Smooth muscle cell of the brain vasculature (primary cell): ENCODE results near the gene LIPE.
A peak's percentile ranks its signal among the peaks of the same experiment; 100 is the strongest.
"Not testable (repeated sequence)": the region's sequence is repeated elsewhere in the genome, so short reads cannot be mapped to it uniquely, and the experiment has no call there.

Source experiments
- DNase-seq: peaks from one replicate; pipeline ENCODE4 v3.0.0-alpha.2; 2012; ENCODE audit warnings: low read depth, low spot score

LIPE gene

DNA sequence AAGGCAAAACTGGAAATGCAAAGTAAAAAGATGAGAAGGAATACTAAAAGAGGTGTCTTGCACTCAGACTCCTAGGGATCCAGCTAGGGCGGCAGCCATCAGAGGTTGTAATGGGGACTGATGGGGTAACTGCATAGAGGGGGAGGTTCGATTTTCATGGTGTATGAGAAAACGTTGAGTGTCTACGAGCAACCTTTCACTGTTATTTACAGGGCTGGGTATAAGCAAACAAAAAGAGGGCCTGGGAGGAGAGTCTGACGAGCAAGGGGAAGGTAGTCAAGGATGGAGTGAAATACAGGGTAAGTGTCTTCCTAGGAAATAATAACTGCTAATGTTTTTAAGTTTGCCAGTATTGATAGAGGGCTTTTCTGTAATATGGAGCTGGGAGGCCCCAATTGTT, 21.1 kb upstream of the LIPE start:
- DNase-seq: not testable (repeated sequence)

DNA sequence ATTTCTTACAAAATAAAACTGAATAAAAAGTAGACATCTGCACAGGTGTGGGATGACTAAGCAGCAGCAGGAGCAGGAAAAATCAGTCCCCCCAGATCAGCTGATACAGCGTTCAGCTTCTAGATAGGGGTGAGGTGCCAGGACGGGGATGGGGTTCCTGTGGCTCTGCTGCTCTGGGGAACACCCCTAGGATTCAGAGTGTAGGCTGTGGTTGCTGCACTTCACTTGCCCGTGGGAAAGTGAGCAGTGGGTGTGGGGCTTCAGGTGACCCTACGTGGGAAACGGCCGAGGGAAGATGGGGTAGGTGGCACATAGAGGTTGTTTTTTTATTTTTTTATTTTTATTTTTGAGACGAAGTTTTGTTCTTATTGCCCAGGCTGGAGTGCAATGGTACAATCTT, 18.8 kb upstream of the LIPE start:
- DNase-seq: no peak

DNA sequence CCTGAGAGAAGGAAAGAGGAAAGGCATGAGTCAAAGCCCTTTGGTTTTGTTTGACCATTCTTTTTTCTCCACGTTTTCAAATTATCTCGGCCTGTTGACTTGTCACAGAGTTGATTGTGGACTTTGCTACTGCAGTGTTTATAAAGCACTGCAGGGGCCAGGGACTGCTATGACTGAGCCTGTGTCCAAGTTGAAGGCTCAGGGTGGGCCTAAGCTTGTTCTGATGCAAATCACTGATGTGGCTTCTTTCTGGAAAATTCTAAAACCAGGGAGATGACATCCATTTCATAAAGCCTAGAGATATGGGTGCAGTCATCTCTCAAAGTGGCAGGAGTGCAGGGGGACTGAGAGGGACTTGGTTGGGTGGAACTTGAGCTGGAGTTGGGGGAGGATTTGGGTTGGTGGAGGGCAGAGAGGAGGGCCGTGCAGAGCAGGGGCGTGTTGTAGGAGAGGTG, 16.8 kb upstream of the LIPE start:
- no peak for DNase-seq

DNA sequence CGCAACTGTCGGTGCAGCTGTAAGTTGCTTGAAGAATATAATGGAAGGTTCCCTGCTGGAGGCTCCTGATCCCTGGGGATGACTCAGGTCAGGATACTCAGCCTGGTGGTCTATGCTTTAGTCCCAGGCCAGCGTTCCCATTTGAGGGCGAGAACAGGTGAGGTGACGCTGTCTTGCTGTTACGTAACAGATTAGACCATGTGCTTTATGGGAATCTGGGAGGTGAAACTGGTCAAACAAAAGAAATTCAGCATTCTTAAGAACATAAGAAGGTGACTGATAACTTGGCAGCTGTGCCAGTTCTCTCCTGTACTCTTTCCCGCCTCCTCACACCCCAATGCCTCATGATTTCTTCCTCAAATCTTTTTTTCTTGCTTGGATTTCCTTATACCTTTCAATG, 15.6 kb upstream of the LIPE start, which contains the start of gene CXCL17:
Gene CXCL17, minus strand, starts transcription at position 114 of the 400 bp plus-strand sequence. CDS start 114 bp downstream, outside the sequence.
- DNase-seq: no peak

DNA sequence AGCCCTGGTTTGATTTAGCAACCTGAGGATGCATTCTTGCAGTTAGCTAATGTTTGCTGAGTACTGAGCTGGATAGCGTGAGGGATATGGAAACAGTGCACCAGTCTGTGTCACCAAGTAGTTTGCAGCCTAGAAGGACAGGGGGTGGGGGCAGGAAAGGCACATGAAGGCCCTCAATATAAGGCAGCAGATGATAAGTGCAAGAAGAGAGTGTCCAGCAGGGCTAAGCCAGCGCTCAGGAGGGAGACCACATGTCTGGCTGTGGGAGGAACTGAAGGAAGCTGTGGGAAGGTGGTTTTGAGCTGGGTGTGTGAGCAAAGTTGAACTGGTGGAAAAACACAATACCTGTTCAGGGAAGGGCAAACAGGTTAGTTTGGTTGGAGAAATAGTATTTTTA, 13.9 kb upstream of the LIPE start:
- DNase-seq: no peak

DNA sequence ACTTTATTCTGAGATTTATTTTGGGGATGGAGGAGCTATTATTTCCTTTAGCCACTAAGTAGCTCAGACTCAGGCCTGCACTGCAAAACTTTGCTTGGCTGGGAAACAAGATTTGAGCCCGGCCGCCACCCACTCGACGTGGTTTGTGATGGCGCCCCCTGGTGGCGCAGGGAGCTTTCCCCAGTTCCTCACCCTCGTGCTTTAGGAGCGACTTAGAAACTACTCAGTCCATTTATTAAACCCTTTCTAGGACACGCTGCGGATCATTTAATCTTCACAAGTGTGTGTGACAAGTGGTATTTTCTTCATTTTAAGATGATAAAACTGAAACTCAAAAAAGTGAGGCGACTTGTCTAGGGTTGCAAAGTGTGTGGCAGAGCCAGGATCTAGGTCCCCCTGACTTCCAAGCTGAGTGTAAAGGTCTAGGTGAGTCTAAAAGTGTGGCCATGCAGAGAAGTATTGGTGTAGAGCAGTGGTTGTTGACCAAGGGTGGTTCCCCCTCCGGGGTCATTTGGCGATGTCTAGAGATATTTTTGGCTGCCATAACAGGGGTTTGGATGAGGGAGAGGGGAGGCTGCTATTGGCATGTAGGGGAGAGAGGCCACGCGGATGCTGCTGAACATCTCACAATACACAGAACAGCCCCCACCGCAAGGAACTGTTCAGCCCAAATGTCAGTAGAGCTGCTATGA, 13.3 kb upstream of the LIPE start:
- DNase-seq: peak; percentile 32

DNA sequence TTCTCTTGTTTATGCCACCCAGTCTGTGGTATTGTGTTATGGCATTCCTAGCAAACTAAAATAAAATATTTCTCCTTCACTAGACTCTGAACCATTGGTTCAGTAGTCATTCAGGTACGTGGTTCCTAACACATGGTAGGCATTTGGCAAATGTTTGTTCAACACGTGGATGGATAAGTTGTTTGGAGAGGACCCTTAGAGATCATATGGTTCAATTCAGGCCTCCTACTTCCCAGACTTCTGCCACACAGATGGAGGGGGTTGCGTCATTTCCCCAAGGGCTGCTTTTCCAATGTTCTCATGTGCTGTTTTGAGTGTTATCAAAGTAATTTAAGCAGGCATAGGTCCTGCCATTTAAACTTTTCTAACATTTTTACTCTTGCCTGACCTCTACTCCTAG, 8.8 kb upstream of the LIPE start:
- no peak for DNase-seq

DNA sequence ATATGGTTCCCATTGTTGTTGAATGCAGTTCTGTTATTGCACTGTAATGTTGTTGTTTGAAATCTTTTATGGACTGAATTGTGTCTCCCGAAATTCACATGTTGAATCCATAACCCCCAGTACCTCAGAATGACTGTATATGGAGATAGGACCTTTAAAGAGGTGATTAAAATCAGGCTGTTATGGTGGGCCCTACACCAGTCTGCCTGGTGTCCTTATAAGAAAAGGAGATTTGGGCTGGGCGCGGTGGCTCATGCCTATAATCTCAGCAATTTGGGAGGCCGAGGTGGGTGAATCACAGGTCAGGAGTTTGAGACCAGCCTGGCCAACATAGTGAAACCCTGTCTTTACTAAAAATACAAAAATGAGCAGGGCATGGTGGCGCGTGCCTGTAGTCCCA, 8.1 kb upstream of the LIPE start:
- DNase-seq: no peak

DNA sequence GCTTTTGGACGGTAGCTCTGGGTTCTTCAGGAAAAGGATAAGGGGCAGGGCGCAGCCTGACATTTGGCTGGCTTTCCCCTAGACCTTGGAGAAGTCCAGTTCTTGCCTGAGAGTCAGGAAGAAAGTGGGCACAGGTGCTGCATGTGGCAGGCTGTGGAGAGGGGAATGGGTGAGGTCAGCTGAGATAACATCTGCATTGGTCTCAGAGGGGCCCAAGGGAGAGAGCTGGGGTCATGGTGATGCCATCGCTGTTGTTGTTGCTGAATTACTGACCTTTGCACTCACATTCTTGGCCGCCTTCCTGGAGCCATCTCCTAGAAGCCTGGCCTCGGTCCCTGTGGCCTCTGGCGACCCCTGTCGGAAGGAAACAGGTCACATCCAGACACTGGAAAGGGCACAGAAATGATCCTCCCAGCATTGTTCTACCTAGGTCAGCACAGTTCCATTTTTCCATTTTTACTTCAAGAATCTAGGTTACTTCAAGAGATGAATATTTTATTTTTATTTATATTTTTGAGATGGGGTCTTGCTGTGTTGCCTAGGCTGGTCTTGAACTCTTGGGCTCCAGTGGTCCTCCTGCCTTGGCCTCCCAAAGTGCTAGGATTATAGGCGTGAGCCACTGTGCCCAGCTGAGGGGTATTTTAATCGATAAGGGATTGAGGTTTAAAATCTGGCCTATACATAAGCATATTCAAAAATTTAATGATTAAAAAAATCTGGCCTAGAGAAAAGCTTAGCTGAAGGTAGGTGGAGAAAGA, 6.5 kb upstream of the LIPE start:
- DNase-seq: no peak

DNA sequence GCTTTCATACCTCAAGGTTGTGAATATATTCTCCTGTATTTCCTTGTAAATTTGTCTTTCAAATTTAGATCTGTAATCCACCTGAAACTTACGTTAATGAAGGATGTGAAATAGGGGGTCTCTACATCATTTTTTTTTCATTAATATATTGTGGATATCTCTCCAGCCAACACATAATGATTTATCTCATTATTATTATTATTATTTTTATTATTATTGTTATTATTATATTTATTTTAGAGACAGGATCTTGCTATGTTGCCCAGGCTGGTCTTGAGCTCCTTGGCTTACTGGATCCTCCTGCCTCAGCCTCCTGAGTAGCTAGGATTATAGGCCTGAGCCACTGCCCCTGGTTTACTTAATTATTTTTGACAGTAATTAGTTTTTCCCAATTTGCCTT, 4.3 kb upstream of the LIPE start:
- no peak for DNase-seq

DNA sequence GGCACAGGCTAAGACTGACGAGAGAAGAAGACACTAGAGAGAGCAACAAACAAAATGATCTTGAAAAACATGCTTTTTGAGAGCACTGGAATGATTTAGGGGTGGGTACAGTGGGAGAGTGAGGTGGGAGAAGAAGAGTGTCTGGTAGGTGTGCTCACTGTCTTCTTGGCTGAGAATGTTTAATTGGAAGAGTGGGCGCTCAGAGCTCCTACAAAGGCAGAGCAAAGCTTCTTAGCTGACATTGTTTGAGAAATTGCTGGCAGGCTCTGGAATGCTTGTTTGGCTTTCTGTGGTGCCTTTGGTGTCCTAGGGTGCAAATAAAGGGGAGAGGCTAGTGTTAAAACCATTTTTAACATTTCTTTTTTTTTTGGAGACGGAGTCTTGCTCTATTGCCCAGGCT, 1.5 kb upstream of the LIPE start:
- no peak for DNase-seq

DNA sequence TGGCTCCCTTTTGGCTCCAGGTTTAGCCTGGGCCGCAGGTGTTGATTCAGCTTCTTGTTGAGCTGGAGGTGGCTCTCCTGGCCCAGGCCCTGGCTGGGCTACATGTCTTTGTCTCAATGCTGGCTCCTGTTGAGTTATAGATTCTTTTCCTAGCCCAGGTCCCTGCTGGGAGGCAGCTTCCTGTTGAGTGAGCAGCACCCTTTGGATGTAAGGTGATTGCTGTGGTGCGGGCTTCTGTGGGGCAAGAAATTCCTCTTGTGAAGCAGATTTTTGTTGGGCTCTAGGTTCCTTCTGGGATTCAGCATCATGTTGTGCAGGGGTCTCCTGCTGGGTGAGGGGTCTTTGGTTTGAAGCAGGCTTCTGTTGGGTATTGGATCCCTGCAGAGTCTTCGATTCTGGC, 545 bp downstream of the LIPE start:
- DNase-seq: no peak

DNA sequence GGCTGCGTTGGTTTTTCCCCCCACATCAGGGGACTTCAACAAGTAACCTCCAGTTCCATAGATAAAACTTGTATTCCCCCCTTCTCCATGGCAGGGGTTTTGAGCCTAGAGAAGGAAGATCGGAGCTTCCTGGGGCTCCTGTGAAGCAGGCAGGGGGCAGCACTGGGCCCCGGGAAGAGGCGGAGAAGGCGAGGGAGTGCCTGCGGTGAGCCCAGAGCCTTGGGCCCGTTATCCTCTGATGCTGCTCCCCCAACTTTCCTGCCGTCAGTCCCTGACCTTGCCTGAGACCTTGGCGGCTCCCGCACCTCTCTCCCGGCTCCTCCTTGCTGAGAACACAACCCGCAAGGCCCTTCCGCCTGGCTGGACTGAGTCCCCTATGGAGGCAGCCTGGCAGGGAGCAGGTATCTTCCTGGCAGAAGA, 2.5 kb downstream of the LIPE start:
- no peak for DNase-seq

DNA sequence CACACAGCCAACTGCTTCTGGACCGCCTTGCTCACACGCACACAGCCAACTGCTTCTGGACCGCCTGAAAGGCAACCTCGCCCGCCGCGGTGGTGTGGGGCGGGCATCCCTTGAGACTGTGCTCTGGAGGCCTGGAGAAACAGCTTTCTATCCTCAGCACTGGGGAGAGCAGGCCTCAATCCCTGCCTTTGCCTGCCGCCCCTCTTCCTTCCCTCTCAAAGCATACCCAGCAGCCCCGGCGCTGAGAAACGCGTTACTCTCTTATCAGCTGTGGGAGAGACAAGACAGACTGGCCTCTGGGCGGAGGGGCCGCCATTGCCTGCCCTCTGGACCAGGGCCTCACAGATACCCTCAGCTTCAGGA, 2.9 kb downstream of the LIPE start:
- no peak for DNase-seq

DNA sequence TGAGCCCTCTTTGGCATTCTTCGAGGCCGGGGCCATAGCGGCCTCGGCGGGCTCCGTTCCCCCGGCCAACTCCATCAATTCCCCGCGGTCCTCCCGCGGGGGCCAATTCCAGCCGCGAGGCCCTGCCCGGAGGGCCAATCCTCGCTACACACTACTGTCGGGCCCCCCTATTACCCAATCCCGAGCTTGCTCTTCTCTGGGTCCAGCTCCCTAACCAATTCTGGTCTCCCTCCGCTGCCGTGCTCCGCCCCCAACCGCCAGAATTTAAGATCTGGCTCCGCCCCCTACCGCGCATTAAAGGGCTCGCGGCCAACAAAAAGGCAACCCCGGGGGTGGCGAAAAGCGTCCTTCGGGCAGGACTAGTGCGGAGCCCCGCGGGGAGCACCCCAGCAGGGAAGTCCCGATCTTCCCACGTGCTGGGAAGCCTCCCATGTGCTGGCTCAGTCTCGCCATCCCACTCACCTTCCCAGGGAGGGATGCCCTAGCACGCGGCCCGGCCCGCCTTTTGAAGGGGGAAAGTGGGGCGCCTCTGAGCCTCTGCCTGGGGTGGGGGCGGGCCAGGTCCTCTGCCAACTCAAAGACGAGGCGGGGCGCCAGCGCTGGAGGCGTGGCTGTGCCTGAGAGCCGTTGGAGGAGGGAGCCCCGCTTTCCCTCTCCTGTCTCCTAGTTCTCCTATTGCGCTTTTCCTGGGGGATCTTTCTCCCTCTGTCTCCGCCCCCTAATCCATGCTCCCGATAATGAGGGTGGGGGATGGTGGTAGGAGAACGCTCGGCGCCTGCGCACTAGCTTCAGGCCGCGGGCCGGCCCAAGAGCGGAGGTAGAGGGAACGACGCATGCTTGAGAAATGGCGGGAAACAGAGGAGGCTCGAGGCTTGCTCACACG, 3.5 kb downstream of the LIPE start:
- peak; percentile 71 for DNase-seq

DNA sequence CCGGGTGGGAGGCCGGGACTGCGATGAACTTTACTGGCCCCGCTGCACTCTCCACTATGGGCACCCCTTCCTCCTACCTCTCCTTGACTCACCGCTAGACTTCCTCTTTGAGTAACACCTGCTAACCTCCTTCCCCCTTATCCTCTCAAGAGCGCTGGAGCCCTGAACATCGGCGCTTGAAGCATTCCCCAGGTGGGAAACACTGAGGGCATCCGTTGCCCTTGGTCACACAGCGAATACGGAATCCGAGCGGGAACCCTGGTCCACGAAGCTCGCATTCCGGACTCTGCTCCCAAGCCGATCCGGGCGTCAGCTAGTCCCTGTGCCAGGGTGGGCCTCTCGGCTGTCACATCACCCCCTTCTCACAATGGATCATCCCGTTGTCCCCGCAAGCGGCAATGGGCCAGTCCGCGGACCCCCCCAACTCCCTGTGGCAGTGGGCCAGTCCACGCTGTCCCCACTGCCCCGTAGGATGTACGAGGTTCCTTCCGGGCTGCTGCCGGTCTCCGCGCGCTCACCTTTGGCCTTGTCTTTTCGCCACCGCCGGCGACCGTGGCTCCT, 4.2 kb downstream of the LIPE start:
- DNase-seq: no peak

DNA sequence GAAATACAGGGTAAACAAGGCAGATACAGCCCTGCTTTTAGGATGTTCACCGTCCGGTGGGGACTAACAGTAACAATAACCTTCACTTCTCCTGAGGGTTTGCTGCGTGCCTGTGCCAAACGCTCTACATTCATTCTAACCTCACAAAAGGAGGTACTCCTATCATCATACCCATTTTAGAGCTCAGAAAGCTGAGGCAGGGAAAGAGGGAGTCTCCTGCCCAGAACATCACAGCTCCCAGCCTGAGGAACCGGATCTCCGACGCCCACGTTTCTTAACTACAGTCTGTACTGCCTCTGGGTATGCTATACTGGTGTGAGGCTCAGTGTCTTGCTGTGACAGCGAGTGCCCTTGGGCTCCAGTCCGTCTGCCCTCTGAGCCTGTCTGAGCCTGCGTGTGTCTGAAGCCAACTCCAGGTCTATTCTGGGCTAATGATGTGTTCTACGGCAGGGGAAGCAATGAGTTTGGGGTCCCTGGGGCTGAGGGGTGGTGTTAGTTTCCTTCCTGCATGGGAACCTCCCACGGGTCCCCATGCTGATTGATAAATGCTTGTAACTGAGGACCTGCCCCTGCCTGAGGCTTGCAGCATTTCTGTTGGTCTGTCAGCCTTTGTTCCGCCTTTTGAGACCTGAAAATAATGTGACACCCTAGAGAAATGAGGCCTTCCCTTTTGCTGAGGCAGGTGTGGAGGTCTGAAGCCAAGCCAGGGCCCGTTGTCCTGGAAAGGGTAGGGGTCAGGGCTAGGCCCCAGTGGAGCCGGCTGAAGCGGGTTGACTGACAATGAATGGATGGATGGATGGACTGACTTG, 4.9 kb downstream of the LIPE start:
- DNase-seq: no peak

DNA sequence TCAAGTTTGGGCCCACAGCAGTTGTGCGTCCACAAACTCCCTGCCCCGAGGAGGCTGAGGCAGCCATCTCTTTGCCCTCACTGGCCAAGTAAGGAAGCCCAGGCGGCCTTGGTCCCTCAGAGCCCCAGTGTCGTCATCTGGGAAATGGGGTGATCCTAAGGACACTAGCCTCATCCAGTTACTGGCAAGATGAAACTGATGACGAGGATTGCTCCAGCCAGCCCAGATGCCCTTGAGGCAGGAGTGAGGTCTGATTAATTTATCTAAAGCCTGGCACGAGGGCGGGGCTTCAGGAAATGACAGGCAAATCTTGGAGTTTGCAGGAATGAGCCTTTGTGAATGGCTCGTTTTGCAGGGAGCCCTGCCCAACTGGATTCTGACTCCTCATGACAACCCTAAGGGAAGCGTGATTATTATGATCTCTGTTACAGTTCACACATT, 5.6 kb downstream of the LIPE start:
- DNase-seq: no peak

DNA sequence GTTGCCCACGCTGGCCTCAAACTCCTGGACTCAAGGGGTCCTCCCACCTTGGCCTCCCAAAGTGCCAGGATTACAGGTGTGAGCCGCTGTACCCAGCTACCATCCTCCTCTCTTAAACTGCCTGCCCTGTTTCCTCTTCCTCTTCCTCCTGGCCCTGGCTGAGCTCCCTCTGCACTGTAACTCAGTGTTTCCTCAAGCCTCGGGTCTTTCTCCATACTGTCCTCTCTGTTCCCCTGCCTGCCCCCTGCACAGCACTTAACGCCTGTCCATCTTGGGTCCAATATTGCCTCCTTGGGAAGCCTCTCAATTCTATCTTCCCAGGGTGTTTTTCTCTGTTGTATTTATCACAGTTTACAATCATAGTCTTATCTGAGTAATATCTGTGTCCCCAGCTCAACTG, 6.1 kb downstream of the LIPE start:
- no peak for DNase-seq

DNA sequence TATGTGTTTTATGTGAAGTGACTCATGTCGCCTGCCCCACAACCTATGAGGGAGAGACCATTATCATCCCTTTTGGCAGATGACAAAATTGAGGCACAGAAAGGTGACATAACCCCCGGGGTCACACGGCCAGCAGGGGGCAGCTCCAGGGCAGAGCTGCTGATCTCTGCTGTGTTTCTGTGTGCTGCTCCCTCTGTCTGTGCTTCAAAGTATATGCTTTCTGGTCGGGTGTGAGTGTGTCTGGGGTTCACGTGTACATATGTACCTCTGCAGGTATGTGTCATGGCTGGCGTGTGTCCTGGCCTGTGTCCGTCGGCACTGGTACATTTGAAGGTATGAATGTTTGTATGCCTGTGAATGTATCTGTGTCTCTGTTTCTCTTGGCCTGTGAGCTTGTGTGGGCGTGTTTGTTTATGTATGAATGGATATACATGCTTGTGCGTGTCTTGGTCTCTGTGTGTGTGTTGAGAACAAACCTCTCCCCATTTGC, 7.1 kb downstream of the LIPE start:
- DNase-seq: no peak

DNA sequence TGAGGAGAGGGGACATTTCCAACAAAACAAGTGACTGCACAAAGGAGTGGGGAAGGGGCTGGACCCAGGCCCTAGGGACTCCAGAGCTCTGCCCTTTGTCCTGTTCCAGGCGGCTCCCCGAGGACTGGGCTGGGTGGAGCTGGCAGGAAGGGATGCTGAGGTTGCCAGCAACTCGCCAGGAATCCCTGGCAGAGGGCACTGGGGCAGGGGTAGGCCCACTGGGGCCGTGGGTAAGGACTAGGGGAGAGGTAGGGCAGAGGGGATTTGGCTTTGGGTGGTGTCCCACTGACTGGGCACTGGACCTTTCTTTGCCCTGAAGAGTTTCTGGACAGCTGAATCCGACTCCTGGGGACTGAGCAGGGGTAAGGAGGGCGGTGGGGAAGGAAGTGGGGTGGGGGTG, 7.9 kb downstream of the LIPE start:
- no peak for DNase-seq
